Liver (tissue), 9 donors: ENCODE measurements around the gene ASPSCR1. TPM values are rescaled to one million over a fixed set of nuclear protein-coding genes. Genes with fewer than 3 reads are reported as not detected.

Source experiments
- DNase-seq: peaks from one replicate; pipeline ENCODE4 v3.0.0-alpha.2; 2017; ENCODE audit warnings: low spot score
- H3K27ac ChIP-seq, 2 donors: one replicate each; pipeline ENCODE4 v1.7.0; 2013; ENCODE audit warnings: inconsistent platforms in 2 of 2, low read length in 2 of 2, control low read depth in 1 of 2, low read depth in 1 of 2, mild to moderate bottlenecking in 1 of 2
- H3K27me3 ChIP-seq, 4 donors: one replicate each; pipeline versions ENCODE4 v1.6.1 to v1.7.0; 2013; ENCODE audit warnings: low read length in 3 of 4, inconsistent platforms in 1 of 4, mild to moderate bottlenecking in 1 of 4, moderate library complexity in 1 of 4; ENCODE audit not compliant: control insufficient read depth in 4 of 4, insufficient read depth in 4 of 4
- H3K36me3 ChIP-seq, 4 donors: one replicate each; pipeline versions ENCODE4 v1.6.1 to v1.7.0; 2013; ENCODE audit warnings: low read length in 3 of 4, mild to moderate bottlenecking in 3 of 4, low read depth in 1 of 4, moderate library complexity in 1 of 4; ENCODE audit not compliant: control insufficient read depth in 4 of 4, insufficient read depth in 3 of 4
- H3K4me1 ChIP-seq, 4 donors: one replicate each; pipeline versions ENCODE4 v1.6.1 to v1.7.0; 2013; ENCODE audit warnings: low read length in 3 of 4, mild to moderate bottlenecking in 3 of 4, moderate library complexity in 1 of 4; ENCODE audit not compliant: control insufficient read depth in 4 of 4, insufficient read depth in 4 of 4
- H3K4me3 ChIP-seq, 3 donors: one replicate each; pipeline versions ENCODE4 v1.6.1 to v1.7.0; 2013; ENCODE audit warnings: low read length in 3 of 3, control low read depth in 1 of 3, low read depth in 1 of 3, mild to moderate bottlenecking in 1 of 3
- H3K9ac ChIP-seq, 2 donors: one replicate each; pipeline ENCODE4 v1.7.0; 2013; ENCODE audit warnings: low read length in 2 of 2, mild to moderate bottlenecking in 2 of 2, moderate library complexity in 2 of 2, control low read depth in 1 of 2, low read depth in 1 of 2
- H3K9me3 ChIP-seq, 4 donors: one replicate each; pipeline versions ENCODE4 v1.6.1 to v1.7.0; 2013; ENCODE audit warnings: low read length in 3 of 4; ENCODE audit not compliant: control insufficient read depth in 4 of 4
- ATF3 ChIP-seq: IDR thresholded peaks from 2 replicates; pipeline ENCODE4 v1.6.1; 2016; ENCODE audit warnings: antibody characterized with exemption
- EGR1 ChIP-seq, 2 donors: IDR thresholded peaks; 2 replicates each; pipeline ENCODE4 v1.6.1; 2016 to 2018; ENCODE audit warnings: antibody characterized with exemption in 2 of 2, low read depth in 2 of 2
- FOXA1 ChIP-seq: IDR thresholded peaks from 2 replicates; pipeline ENCODE4 v1.6.1; 2016; ENCODE audit warnings: antibody characterized with exemption
- FOXA2 ChIP-seq: IDR thresholded peaks from 2 replicates; pipeline ENCODE4 v1.6.1; 2016; ENCODE audit warnings: antibody characterized with exemption
- HNF4G ChIP-seq: IDR thresholded peaks from 2 replicates; pipeline ENCODE4 v1.6.1; 2016; ENCODE audit warnings: antibody characterized with exemption
- JUND ChIP-seq, 2 donors: IDR thresholded peaks; 2 replicates each; pipeline ENCODE4 v1.6.1; 2016; ENCODE audit warnings: antibody characterized with exemption in 2 of 2
- REST ChIP-seq: IDR thresholded peaks from 2 replicates; pipeline ENCODE4 v1.6.1; 2016; ENCODE audit warnings: antibody characterized with exemption, mild to moderate bottlenecking
- SP1 ChIP-seq: IDR thresholded peaks from 2 replicates; pipeline ENCODE4 v1.6.1; 2018; ENCODE audit warnings: antibody characterized with exemption, mild to moderate bottlenecking
- TAF1 ChIP-seq: conservative IDR thresholded peaks from 2 replicates; pipeline ENCODE4 v1.6.1; 2016; ENCODE audit warnings: antibody characterized with exemption, mild to moderate bottlenecking
- YY1 ChIP-seq: IDR thresholded peaks from 2 replicates; pipeline ENCODE4 v1.6.1; 2016; ENCODE audit warnings: antibody characterized with exemption, mild to moderate bottlenecking
- WGBS: extraction: QIAGEN DNeasy Blood & Tissue Kit; methylation state at CpG from one replicate; pipeline ENCODE4 v1.1.7; 2013; 5-methylcytosine and 5-hydroxymethylcytosine counted together
- polyA plus RNA-seq, 2 donors: library from polyadenylated mRNA; stranded (reverse) in 1 of 2; unstranded in 1 of 2; fragments of 200-250 nt in 1 of 2; fragments of >200 nt in 1 of 2; fragmentation: Nextera tagmentation in 1 of 2; extraction: Ambion mirVana in 1 of 2; gene quantifications; one replicate each; pipeline versions ENCODE4 v1.2.1 to v1.2.3, GENCODE V29; 2013 to 2015
- total RNA-seq, 2 donors: library from RNA; depleted of rRNA; stranded (reverse); fragments of >200 nt; gene quantifications; one replicate each; pipeline ENCODE4 v1.2.3, GENCODE V29; 2014
- donor health status: healthy.
- donor health status: healthy.
- donor health status: healthy.
- donor health status: healthy.
- donor health status: healthy.

ASPSCR1 gene
- total and polyA plus RNA-seq, 4 donors, result 17.8 to 26.2 (median 20.4) TPM

GRCh38 chr17:82055965-82056728 is 78.7 kb downstream of the ASPSCR1 start (continued):
- TF ChIP-seq FOXA1 (no peak), TAF1 (no peak)

GRCh38 chr17:82056729-82057621 is 79.5 kb downstream of the ASPSCR1 start:
- Histone ChIP-seq H3K27me3 (no peaks in the 10 kb centered on the region), H3K4me1 (peaks cover 9 to 22% (median 17%) of the 10 kb centered on the region in 4 donors), H3K27ac (no peak overlapping the region), H3K9me3 (no peaks in the 10 kb centered on the region), H3K4me3 (no peak overlapping the region), H3K9ac (no peak overlapping the region), H3K36me3 (peaks cover 6 to 66% (median 30%) of the 10 kb centered on the region in 4 donors)
- no peak for DNase-seq
- TF ChIP-seq FOXA2 (no peak), EGR1 (IDR thresholded peaks at IDR 0.05; ENCODE audit: low read depth in 2 of 2) (no peak), ATF3 (no peak), TAF1 (no peak), JUND (IDR thresholded peaks at IDR 0.05) (no peak), REST (no peak), YY1 (no peak)
- WGBS, result 84% methylated on average over 29 of the region's 29 CpGs

- Histone ChIP-seq H3K36me3 (peaks cover 6 to 76% (median 32%) of the 10 kb centered on the region in 4 donors), H3K4me1 (peaks cover 0 to 14% (median 7%) of the 10 kb centered on the region in 4 donors), H3K4me3 (no peak overlapping the region), H3K9me3 (no peaks in the 10 kb centered on the region), H3K27ac (no peak overlapping the region), H3K27me3 (no peaks in the 10 kb centered on the region), H3K9ac (no peak overlapping the region)
- DNase-seq, result no peak
- TF ChIP-seq SP1, result no peak
- TF ChIP-seq EGR1 (IDR thresholded peaks at IDR 0.05; ENCODE audit: low read depth in 2 of 2), result no peak
- no peak for TF ChIP-seq FOXA1
- no peak for TF ChIP-seq HNF4G
- 76% methylated on average over 17 of the region's 17 CpGs for WGBS
Observed at GRCh38 chr17:82058230-82058854, 80.9 kb downstream of the ASPSCR1 start.
